Trophoblast cell (in vitro differentiated cells and primary cell): ENCODE data around the gene RBM47.
A peak's percentile ranks its signal among the peaks of the same experiment; 100 is the strongest.

Experiments
- DNase-seq, 2 donors: peaks; one replicate each; pipeline ENCODE4 v3.0.0-alpha.2; 2016
- H2AFZ ChIP-seq: 2 replicates; pipeline ENCODE4 v1.6.1; 2013; ENCODE audit warnings: low read length, moderate library complexity, mild to moderate bottlenecking; ENCODE audit not compliant: insufficient read depth, poor library complexity
- H2AK5ac ChIP-seq: 2 replicates; pipeline ENCODE4 v1.6.1; 2013; ENCODE audit warnings: mild to moderate bottlenecking, low read length
- H2BK120ac ChIP-seq: 2 replicates; pipeline ENCODE4 v1.6.1; 2013; ENCODE audit warnings: low read length, mild to moderate bottlenecking, moderate library complexity; ENCODE audit not compliant: insufficient read depth, poor library complexity
- H2BK12ac ChIP-seq: 2 replicates; pipeline ENCODE4 v1.6.1; 2013; ENCODE audit warnings: mild to moderate bottlenecking, low read length, moderate library complexity
- H2BK5ac ChIP-seq: 2 replicates; pipeline ENCODE4 v1.6.1; 2013; ENCODE audit warnings: low read length, low read depth, moderate library complexity, mild to moderate bottlenecking; ENCODE audit not compliant: poor library complexity
- H3K14ac ChIP-seq: 2 replicates; pipeline ENCODE4 v1.6.1; 2013; ENCODE audit warnings: mild to moderate bottlenecking, low read length
- H3K18ac ChIP-seq: 2 replicates; pipeline ENCODE4 v1.6.1; 2013; ENCODE audit warnings: mild to moderate bottlenecking, low read length
- H3K23ac ChIP-seq: 2 replicates; pipeline ENCODE4 v1.6.1; 2013; ENCODE audit warnings: low read length
- H3K27ac ChIP-seq: 2 replicates; pipeline ENCODE4 v1.5.1; 2013; ENCODE audit warnings: low read depth, mild to moderate bottlenecking, inconsistent platforms, low read length, moderate library complexity
- H3K27me3 ChIP-seq: 2 replicates; pipeline ENCODE4 v1.6.1; 2013; ENCODE audit warnings: inconsistent platforms, mild to moderate bottlenecking, low read length, moderate library complexity; ENCODE audit not compliant: insufficient read depth
- H3K36me3 ChIP-seq, 2 experiments: 1 replicate in 1 of 2; 2 replicates in 1 of 2; pipeline ENCODE4 v1.6.1; 2013; ENCODE audit warnings: low read length in 2 of 2, mild to moderate bottlenecking in 2 of 2, moderate library complexity in 1 of 2; ENCODE audit not compliant: insufficient read depth in 2 of 2, control insufficient read depth in 1 of 2
- H3K4ac ChIP-seq: 2 replicates; pipeline ENCODE4 v1.6.1; 2013; ENCODE audit warnings: low read depth, mild to moderate bottlenecking, low read length, moderate library complexity
- H3K4me1 ChIP-seq, 2 experiments: 1 replicate in 1 of 2; 2 replicates in 1 of 2; pipeline ENCODE4 v1.6.1; 2013; ENCODE audit warnings: low read length in 2 of 2, mild to moderate bottlenecking in 2 of 2, moderate library complexity in 1 of 2; ENCODE audit not compliant: insufficient read depth in 2 of 2, control insufficient read depth in 1 of 2
- H3K4me2 ChIP-seq: 2 replicates; pipeline ENCODE4 v1.6.1; 2013; ENCODE audit warnings: inconsistent platforms, mild to moderate bottlenecking, low read length, moderate library complexity
- H3K4me3 ChIP-seq: 2 replicates; pipeline ENCODE4 v1.5.1; 2013; ENCODE audit warnings: mild to moderate bottlenecking, low read depth, low read length, inconsistent platforms
- H3K79me1 ChIP-seq: one replicate; pipeline ENCODE4 v1.6.1; 2013; ENCODE audit warnings: low read length
- H3K79me2 ChIP-seq: 2 replicates; pipeline ENCODE4 v1.6.1; 2013; ENCODE audit warnings: low read length, mild to moderate bottlenecking; ENCODE audit not compliant: control insufficient read depth, insufficient read depth, poor library complexity
- H3K9ac ChIP-seq: 2 replicates; pipeline ENCODE4 v1.6.1; 2013; ENCODE audit warnings: mild to moderate bottlenecking, low read length
- H3K9me3 ChIP-seq: 2 replicates; pipeline ENCODE4 v1.6.1; 2013; ENCODE audit warnings: low read depth, mild to moderate bottlenecking, control low read depth, inconsistent platforms, low read length; ENCODE audit not compliant: insufficient read depth
- H4K12ac ChIP-seq: 2 replicates; pipeline ENCODE4 v1.6.1; 2013; ENCODE audit warnings: low read depth, mild to moderate bottlenecking, low read length, moderate library complexity
- H4K8ac ChIP-seq: 2 replicates; pipeline ENCODE4 v1.6.1; 2013; ENCODE audit warnings: low read depth, mild to moderate bottlenecking, low read length, moderate library complexity
- H4K91ac ChIP-seq: one replicate; pipeline ENCODE4 v1.6.1; 2013; ENCODE audit warnings: low read depth, mild to moderate bottlenecking, low read length, moderate library complexity
- WGBS: extraction: QIAGEN DNeasy Blood & Tissue Kit; methylation state at CpG from one replicate; pipeline ENCODE4 v1.1.7; 2013; ENCODE audit warnings: missing lambda C conversion rate; ENCODE audit not compliant: insufficient read length, insufficient coverage; ENCODE audit errors: extremely low coverage; 5-methylcytosine and 5-hydroxymethylcytosine counted together

The RBM47 gene

GRCh38 chr4:40506492-40506891 is 123.2 kb downstream of the RBM47 start:
- peak in 1 of 2 donors; percentile 7 for DNase-seq
- Histone ChIP-seq H3K79me1 (peaks cover 1% of the 10 kb centered on the region), H3K27me3 (no peaks in the 10 kb centered on the region), H3K4ac (no peak overlapping the region), H3K18ac (peak overlapping the region; percentile 56), H4K91ac (no peak overlapping the region), H4K12ac (no peak overlapping the region), H2AFZ (no peak overlapping the region), H3K4me1 (peaks cover 5 to 9% of the 10 kb centered on the region in 2 experiments), H4K8ac (no peak overlapping the region), H3K23ac (no peak overlapping the region), H2BK12ac (peak overlapping the region; percentile 50), H2AK5ac (peak overlapping the region; percentile 79), H3K9ac (no peak overlapping the region), H3K4me3 (no peak overlapping the region), H3K36me3 (peaks cover 2 to 3% of the 10 kb centered on the region in 2 experiments), H3K14ac (no peak overlapping the region), H2BK120ac (peak overlapping the region; percentile 20), H3K4me2 (no peak overlapping the region), H3K27ac (peak overlapping the region; percentile 25), H2BK5ac (no peak overlapping the region), H3K79me2 (no peaks in the 10 kb centered on the region), H3K9me3 (no peaks in the 10 kb centered on the region)
- WGBS: no CpG with 5 or more reads among the region's 3 CpGs

GRCh38 chr4:40506066-40506465 is 123.6 kb downstream of the RBM47 start:
- H3K27ac ChIP-seq: peak overlapping the region; percentile 25
- H2BK120ac ChIP-seq: no peak overlapping the region
- H2BK5ac ChIP-seq: no peak overlapping the region
- no peak overlapping the region for H2BK12ac ChIP-seq
- H4K91ac ChIP-seq: no peak overlapping the region
- H3K4ac ChIP-seq: no peak overlapping the region
- no peak overlapping the region for H3K4me3 ChIP-seq
- H3K4me1 ChIP-seq: peaks cover 5 to 9% of the 10 kb centered on the region in 2 experiments
- WGBS: no CpG with 5 or more reads among the region's 3 CpGs
- H3K36me3 ChIP-seq: peaks cover 2 to 3% of the 10 kb centered on the region in 2 experiments
- H4K8ac ChIP-seq: no peak overlapping the region
- H3K18ac ChIP-seq: no peak overlapping the region
- no peak overlapping the region for H2AFZ ChIP-seq
- no peak overlapping the region for H3K4me2 ChIP-seq
- DNase-seq: peak; percentile 59 to 90
- H3K9ac ChIP-seq: no peak overlapping the region
- H3K27me3 ChIP-seq: no peaks in the 10 kb centered on the region
- no peak overlapping the region for H3K14ac ChIP-seq
- H4K12ac ChIP-seq: no peak overlapping the region
- H3K23ac ChIP-seq: no peak overlapping the region
- H3K79me1 ChIP-seq: peaks cover 1% of the 10 kb centered on the region
- H2AK5ac ChIP-seq: no peak overlapping the region
- H3K9me3 ChIP-seq: no peaks in the 10 kb centered on the region
- no peaks in the 10 kb centered on the region for H3K79me2 ChIP-seq

GRCh38 chr4:40502934-40503333 is 126.7 kb downstream of the RBM47 start:
- Histone ChIP-seq H2BK5ac (no peak overlapping the region), H3K27me3 (no peaks in the 10 kb centered on the region), H3K36me3 (peaks cover 2 to 3% of the 10 kb centered on the region in 2 experiments)

GRCh38 chr4:40502220-40502619 is 127.4 kb downstream of the RBM47 start:
- H3K14ac ChIP-seq: no peak overlapping the region

More at GRCh38 chr4:40502934-40503333, 126.7 kb downstream of the RBM47 start:
- no CpG with 5 or more reads among the region's 1 CpG for WGBS
- H3K4me3 ChIP-seq: no peak overlapping the region
- H3K14ac ChIP-seq: no peak overlapping the region
- H4K91ac ChIP-seq: no peak overlapping the region
- no peak overlapping the region for H3K4me2 ChIP-seq
- no peak for DNase-seq
- peaks cover 1% of the 10 kb centered on the region for H3K79me1 ChIP-seq
- H3K18ac ChIP-seq: no peak overlapping the region
- no peak overlapping the region for H2BK120ac ChIP-seq
- H3K9ac ChIP-seq: no peak overlapping the region
- H3K23ac ChIP-seq: no peak overlapping the region
- H3K27ac ChIP-seq: no peak overlapping the region
- H3K4me1 ChIP-seq: peaks cover 5 to 9% of the 10 kb centered on the region in 2 experiments
- H2AFZ ChIP-seq: no peak overlapping the region
- no peak overlapping the region for H4K8ac ChIP-seq
- no peak overlapping the region for H4K12ac ChIP-seq
- H3K79me2 ChIP-seq: no peaks in the 10 kb centered on the region
- no peak overlapping the region for H3K4ac ChIP-seq
- H2BK12ac ChIP-seq: no peak overlapping the region
- H2AK5ac ChIP-seq: no peak overlapping the region
- H3K9me3 ChIP-seq: no peaks in the 10 kb centered on the region

More at GRCh38 chr4:40502220-40502619, 127.4 kb downstream of the RBM47 start:
- Histone ChIP-seq H2BK120ac (no peak overlapping the region), H3K4me1 (peaks cover 5 to 9% of the 10 kb centered on the region in 2 experiments), H2BK12ac (no peak overlapping the region), H3K18ac (no peak overlapping the region), H3K4me3 (no peak overlapping the region), H3K36me3 (peaks cover 2 to 3% of the 10 kb centered on the region in 2 experiments), H3K9me3 (no peaks in the 10 kb centered on the region), H4K12ac (no peak overlapping the region), H3K27me3 (no peaks in the 10 kb centered on the region), H2AK5ac (no peak overlapping the region), H3K79me1 (peaks cover 1% of the 10 kb centered on the region), H3K9ac (no peak overlapping the region), H4K8ac (no peak overlapping the region), H2BK5ac (no peak overlapping the region), H3K4ac (no peak overlapping the region), H2AFZ (no peak overlapping the region), H3K79me2 (no peaks in the 10 kb centered on the region), H3K4me2 (no peak overlapping the region), H4K91ac (no peak overlapping the region), H3K27ac (no peak overlapping the region), H3K23ac (no peak overlapping the region)
- DNase-seq: no peak
- no CpG with 5 or more reads among the region's 4 CpGs for WGBS
